Endothelial cell (in vitro differentiated cells): ENCODE measurements around the gene DAGLA. TPM values are rescaled to one million over a fixed set of nuclear protein-coding genes. Genes with fewer than 3 reads are reported as not detected.

ENCODE experiments used
- DNase-seq: peaks from one replicate; pipeline ENCODE4 v3.0.0; 2021; ENCODE audit warnings: low spot score
- H3K27ac Mint-ChIP-seq: one replicate; pipeline ENCODE4 v1.8.0; 2021; ENCODE audit warnings: mixed read lengths, inconsistent platforms; ENCODE audit not compliant: unreplicated experiment
- H3K27me3 Mint-ChIP-seq: one replicate; pipeline ENCODE4 v1.8.0; 2021; ENCODE audit warnings: mild to moderate bottlenecking, moderate library complexity, mixed read lengths, inconsistent platforms; ENCODE audit not compliant: unreplicated experiment
- H3K36me3 Mint-ChIP-seq: one replicate; pipeline ENCODE4 v1.8.0; 2021; ENCODE audit warnings: mild to moderate bottlenecking, low read depth, mixed read lengths, inconsistent platforms; ENCODE audit not compliant: unreplicated experiment
- H3K4me1 Mint-ChIP-seq: one replicate; pipeline ENCODE4 v1.8.0; 2021; ENCODE audit warnings: mild to moderate bottlenecking, mixed read lengths, inconsistent platforms; ENCODE audit not compliant: unreplicated experiment
- H3K4me3 Mint-ChIP-seq: one replicate; pipeline ENCODE4 v1.8.0; 2021; ENCODE audit warnings: mild to moderate bottlenecking, mixed read lengths, inconsistent platforms; ENCODE audit not compliant: unreplicated experiment
- H3K9me3 Mint-ChIP-seq: one replicate; pipeline ENCODE4 v1.8.0; 2021; ENCODE audit warnings: mixed read lengths, inconsistent platforms; ENCODE audit not compliant: unreplicated experiment
- total RNA-seq: library from RNA; stranded (reverse); fragmentation: NEBNext Ultra II Directional; extraction: Animal tissue kit (Norgen Biotek cat#: 25700); gene quantifications from one replicate; pipeline ENCODE4 v1.2.1, GENCODE V29; 2021; ENCODE audit not compliant: unreplicated experiment
- TF ChIP-seq, protein P1 (sequence below): fragments of 200-600 bp; sonication (generic); IDR thresholded peaks from one replicate; pipeline ENCODE4 v1.5.0; 2021; ENCODE audit warnings: antibody characterized with exemption; ENCODE audit not compliant: unreplicated experiment

The DAGLA gene
- total RNA-seq, 1 donor from 2014 or later = 3.2 TPM

DNA sequence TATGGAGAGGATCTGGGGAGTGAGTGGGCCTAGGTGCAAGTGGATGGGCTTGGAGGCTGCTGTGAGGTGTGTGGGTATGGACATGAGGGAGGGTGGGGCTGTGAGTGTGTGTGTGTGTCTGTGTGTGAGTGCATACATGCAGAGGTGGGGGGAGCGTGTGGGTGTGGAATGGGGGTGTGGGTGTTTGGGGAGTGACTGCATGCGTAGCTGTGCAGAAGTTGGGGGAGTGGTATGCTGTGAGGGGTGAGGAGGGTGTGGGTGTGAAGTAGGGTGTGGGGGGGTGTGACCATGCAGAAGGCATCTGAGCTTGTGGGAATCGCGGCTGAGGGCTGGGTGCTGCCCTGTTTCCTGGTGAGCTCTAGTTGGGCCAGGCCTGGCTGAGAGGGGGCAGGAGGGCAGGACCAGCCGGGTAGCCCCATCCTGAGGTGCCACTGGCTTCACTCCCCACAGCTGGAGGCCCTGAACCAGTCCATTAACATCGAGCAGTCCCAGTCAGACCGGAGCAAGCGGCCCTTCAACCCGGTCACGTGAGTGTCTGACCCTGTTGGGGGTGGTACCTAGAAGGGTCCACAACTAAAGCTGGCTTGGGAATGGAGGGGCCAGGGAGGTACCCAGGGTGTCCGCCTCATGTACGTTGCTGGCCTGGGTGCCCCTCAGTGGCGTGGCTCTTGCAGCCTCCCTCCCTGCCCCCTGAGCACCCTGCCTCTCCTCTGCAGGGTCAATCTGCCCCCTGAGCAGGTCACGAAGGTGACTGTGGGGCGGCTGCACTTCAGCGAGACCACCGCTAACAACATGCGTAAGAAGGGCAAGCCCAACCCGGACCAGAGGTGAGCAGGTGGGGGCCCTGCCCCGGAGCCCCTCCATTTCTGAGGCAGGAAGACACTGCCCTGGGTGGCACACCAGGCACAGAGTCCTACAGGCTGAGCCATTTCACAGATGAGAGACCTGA lies 95.7 kb downstream of the DAGLA start:
- Mint-ChIP-seq H3K4me1 (peaks cover 6% of the 10 kb centered on the region), H3K9me3 (no peaks in the 10 kb centered on the region), H3K27ac (no peak overlapping the region), H3K36me3 (no peaks in the 10 kb centered on the region), H3K4me3 (no peak overlapping the region), H3K27me3 (peaks cover 13% of the 10 kb centered on the region)
- no peak for DNase-seq
- TF ChIP-seq, protein P1, sequence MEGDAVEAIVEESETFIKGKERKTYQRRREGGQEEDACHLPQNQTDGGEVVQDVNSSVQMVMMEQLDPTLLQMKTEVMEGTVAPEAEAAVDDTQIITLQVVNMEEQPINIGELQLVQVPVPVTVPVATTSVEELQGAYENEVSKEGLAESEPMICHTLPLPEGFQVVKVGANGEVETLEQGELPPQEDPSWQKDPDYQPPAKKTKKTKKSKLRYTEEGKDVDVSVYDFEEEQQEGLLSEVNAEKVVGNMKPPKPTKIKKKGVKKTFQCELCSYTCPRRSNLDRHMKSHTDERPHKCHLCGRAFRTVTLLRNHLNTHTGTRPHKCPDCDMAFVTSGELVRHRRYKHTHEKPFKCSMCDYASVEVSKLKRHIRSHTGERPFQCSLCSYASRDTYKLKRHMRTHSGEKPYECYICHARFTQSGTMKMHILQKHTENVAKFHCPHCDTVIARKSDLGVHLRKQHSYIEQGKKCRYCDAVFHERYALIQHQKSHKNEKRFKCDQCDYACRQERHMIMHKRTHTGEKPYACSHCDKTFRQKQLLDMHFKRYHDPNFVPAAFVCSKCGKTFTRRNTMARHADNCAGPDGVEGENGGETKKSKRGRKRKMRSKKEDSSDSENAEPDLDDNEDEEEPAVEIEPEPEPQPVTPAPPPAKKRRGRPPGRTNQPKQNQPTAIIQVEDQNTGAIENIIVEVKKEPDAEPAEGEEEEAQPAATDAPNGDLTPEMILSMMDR = no peak

- no peak overlapping the region for H3K4me3 Mint-ChIP-seq
- H3K9me3 Mint-ChIP-seq = no peaks in the 10 kb centered on the region
- peak; percentile 80 for DNase-seq
- H3K36me3 Mint-ChIP-seq = no peaks in the 10 kb centered on the region
- H3K27me3 Mint-ChIP-seq = peaks cover 13% of the 10 kb centered on the region
- no peak overlapping the region for H3K27ac Mint-ChIP-seq
- peaks cover 4% of the 10 kb centered on the region for H3K4me1 Mint-ChIP-seq
- TF ChIP-seq, protein P1 = peak; percentile 77
Measured at GRCh38 chr11:61776561-61777075, 96.4 kb downstream of the DAGLA start.

DNA sequence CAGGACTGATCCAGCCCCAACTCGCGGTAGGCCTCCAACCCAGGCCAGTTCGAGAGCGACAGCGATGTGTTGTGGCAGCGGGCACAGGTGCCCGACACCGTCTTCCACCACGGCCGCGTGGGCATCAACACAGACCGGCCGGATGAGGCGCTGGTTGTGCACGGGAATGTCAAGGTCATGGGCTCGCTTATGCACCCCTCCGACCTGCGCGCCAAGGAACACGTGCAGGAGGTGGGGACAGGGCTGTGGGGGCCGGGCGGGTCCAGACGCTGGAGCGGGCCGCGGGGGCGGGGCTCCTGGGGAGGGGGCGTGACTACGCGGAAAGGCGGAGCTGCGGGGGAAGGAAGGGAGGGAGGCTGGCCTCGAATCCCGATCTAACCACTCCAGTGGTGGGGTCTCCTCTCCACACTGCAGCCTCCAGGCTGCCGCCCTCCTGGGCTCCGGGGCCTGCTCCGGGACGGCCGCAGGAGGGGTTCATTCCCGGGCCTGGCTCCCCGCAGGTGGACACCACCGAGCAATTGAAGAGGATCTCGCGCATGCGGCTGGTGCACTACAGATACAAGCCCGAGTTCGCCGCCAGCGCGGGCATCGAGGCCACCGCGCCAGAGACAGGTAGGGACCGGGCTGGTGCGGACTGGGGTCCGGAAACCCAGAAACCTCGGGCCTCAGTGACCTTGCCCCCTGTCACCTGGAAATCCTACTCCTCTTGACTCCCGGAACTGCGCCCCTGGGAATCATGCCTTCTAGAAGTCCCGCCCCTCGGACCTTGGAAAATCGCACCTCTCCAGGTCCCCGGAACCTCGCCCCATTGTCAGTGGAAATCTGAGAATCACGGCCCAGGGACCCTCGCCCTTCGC lies 97.3 kb downstream of the DAGLA start:
- Mint-ChIP-seq H3K27me3 (peaks cover 13% of the 10 kb centered on the region), H3K9me3 (no peaks in the 10 kb centered on the region), H3K27ac (no peak overlapping the region), H3K4me3 (peak overlapping the region; percentile 59), H3K36me3 (no peaks in the 10 kb centered on the region), H3K4me1 (no peaks in the 10 kb centered on the region)
- TF ChIP-seq, protein P1 = no peak
- no peak for DNase-seq

DNA sequence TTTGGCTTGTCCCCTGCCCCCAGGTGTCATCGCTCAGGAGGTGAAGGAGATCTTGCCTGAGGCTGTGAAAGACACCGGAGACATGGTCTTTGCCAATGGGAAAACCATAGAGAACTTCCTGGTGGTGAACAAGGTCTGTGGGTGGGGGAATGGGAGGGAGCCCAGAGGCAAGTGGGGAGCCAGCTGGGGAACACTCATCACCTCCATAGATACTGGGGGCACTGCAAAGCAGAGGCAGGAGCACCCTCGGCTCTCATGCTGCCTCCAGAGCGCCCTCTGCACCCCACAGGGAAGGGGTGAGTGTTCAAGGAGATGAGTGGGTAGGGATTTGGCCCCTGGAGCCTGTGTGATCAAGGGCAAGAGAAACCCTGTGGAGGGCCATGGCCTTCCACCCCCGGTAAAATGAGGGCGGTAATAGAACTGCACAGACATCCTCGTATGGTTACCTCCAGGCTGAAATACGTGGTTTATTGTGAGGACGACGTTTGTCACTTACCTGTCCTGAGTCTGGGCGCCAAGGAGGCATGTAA lies 98.2 kb downstream of the DAGLA start:
- Mint-ChIP-seq H3K4me3 (peak overlapping the region; percentile 59), H3K27ac (no peak overlapping the region), H3K9me3 (no peaks in the 10 kb centered on the region), H3K36me3 (no peaks in the 10 kb centered on the region), H3K27me3 (peaks cover 10% of the 10 kb centered on the region), H3K4me1 (no peaks in the 10 kb centered on the region)
- DNase-seq = no peak
- TF ChIP-seq, protein P1 = no peak
